ENCODE results near the gene C11orf54.

- TF ChIP-seq CTCF (IDR thresholded peaks at IDR 0.05) (no peak), POLR2A (IDR thresholded peaks at IDR 0.05; ENCODE audit: low read depth) (no peak), POLR2AphosphoS5 (IDR thresholded peaks at IDR 0.05) (no peak), EP300 (IDR thresholded peaks at IDR 0.05) (no peak)
These were observed 40.6 kb upstream of the C11orf54 start for GRCh38 chr11:93700830-93701229.

Measured in esophagus muscularis mucosa (tissue), 4 donors.